Activated B cell treated with CpG ODN at 0.5 μM for 24 hours (primary cell): ENCODE results near the gene MYO16. TPM values are rescaled to one million over a fixed set of nuclear protein-coding genes. Genes with fewer than 3 reads are reported as not detected.

ENCODE experiments used
- ATAC-seq: fragments of 200-7000 bp; cut with Tn5 transposase; one replicate; pipeline ENCODE4 v1.10.0; 2021; ENCODE audit warnings: low read depth, mild to moderate bottlenecking, moderate library complexity
- CTCF ChIA-PET: fragments of 350-600 bp; sonication (Branson Sonifier 250); formaldehyde crosslinking; loops from one replicate; lab custom pipeline; 2021; ENCODE audit warnings: antibody characterized with exemption; lab: Charles Lee
- POLR2A ChIA-PET: fragments of 350-600 bp; sonication (Branson Sonifier 250); formaldehyde crosslinking; loops from one replicate; lab custom pipeline; 2021; ENCODE audit warnings: antibody characterized with exemption; lab: Charles Lee
- DNase-seq: peaks from one replicate; pipeline ENCODE4 v3.0.0; 2022
- H3K27ac Mint-ChIP-seq: one replicate; pipeline ENCODE4 v1.8.0; 2020; ENCODE audit warnings: mixed read lengths
- H3K27me3 Mint-ChIP-seq: one replicate; pipeline ENCODE4 v1.8.0; 2021; ENCODE audit warnings: mixed read lengths
- H3K36me3 Mint-ChIP-seq: one replicate; pipeline ENCODE4 v1.8.0; 2021; ENCODE audit warnings: low read depth, mixed read lengths
- H3K4me1 Mint-ChIP-seq: one replicate; pipeline ENCODE4 v1.8.0; 2021; ENCODE audit warnings: mixed read lengths
- H3K4me3 Mint-ChIP-seq: one replicate; pipeline ENCODE4 v1.8.0; 2020; ENCODE audit warnings: mild to moderate bottlenecking, mixed read lengths
- H3K9me3 Mint-ChIP-seq: one replicate; pipeline ENCODE4 v1.8.0; 2020; ENCODE audit warnings: mixed read lengths
- intact Hi-C: fragments of 100-400 bp; cut with micrococcal nuclease; formaldehyde crosslinking; loops from one replicate; pipeline ENCODE4 v1.15.1; 2024
- total RNA-seq: library from RNA; stranded (reverse); gene quantifications from 2 replicates; pipeline ENCODE4 v1.2.3, GENCODE V29; 2022
- TF ChIP-seq, protein P1 (sequence below): fragments of 200-600 bp; IDR thresholded peaks from one replicate; pipeline ENCODE4 v1.8.0; 2022; ENCODE audit warnings: antibody characterized with exemption, mild to moderate bottlenecking

MYO16 gene
- total RNA-seq, 1 donor from 2014 or later, result not detected

DNA sequence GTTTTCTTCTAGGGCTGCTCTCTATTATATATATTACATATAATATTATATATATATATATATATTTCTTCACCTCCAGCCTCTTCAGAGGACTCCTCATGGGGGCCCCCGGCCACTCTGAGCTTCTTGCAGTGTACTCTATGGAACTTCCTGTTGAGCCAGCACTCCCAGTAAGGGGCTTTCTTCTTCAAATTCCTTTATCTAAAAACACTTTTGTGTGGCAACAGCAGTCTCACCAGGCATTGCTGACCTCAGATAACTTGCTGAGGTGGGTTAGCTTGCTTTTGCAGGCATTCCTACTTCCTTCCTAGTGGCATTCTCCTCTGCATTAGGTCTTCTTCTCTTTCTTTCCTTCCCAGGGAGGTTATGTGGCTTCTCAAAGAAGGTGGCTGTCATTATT is 381.5 kb downstream of the MYO16 start:
- ChIA-PET POLR2A (no interaction called here), CTCF (no interaction called here)
- H3K4me3 Mint-ChIP-seq, result no peak overlapping the region
- DNase-seq, result no peak
- no peaks in the 10 kb centered on the region for H3K36me3 Mint-ChIP-seq
- TF ChIP-seq, protein P1, sequence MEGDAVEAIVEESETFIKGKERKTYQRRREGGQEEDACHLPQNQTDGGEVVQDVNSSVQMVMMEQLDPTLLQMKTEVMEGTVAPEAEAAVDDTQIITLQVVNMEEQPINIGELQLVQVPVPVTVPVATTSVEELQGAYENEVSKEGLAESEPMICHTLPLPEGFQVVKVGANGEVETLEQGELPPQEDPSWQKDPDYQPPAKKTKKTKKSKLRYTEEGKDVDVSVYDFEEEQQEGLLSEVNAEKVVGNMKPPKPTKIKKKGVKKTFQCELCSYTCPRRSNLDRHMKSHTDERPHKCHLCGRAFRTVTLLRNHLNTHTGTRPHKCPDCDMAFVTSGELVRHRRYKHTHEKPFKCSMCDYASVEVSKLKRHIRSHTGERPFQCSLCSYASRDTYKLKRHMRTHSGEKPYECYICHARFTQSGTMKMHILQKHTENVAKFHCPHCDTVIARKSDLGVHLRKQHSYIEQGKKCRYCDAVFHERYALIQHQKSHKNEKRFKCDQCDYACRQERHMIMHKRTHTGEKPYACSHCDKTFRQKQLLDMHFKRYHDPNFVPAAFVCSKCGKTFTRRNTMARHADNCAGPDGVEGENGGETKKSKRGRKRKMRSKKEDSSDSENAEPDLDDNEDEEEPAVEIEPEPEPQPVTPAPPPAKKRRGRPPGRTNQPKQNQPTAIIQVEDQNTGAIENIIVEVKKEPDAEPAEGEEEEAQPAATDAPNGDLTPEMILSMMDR, result no peak
- intact Hi-C loops, result no loop called here
- H3K9me3 Mint-ChIP-seq, result peaks cover 6% of the 10 kb centered on the region
- H3K27me3 Mint-ChIP-seq, result peaks cover 1% of the 10 kb centered on the region
- no peaks in the 10 kb centered on the region for H3K4me1 Mint-ChIP-seq
- H3K27ac Mint-ChIP-seq, result no peak overlapping the region
- ATAC-seq, result no peak

DNA sequence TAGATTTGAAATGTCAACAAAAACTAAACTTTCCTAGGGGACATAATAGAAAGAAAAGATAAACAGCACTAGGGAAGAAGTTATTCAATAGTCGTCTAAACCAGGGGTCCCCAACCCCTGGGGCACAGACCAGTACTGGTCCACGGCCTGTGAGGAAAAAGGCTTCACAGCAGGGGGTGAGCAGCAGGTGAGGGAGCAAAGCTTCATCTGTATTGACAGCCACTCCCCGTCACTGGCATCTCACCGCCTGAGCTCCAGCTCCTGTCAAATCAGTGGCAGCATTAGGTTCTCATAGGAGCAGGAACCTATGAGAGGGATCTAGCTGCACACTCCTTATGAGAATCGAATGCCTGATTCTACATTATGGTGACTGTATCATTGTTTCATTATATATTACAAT is 382.7 kb downstream of the MYO16 start:
- no peak overlapping the region for H3K4me3 Mint-ChIP-seq
- ATAC-seq (no peak), DNase-seq (no peak)
- H3K36me3 Mint-ChIP-seq, result no peaks in the 10 kb centered on the region
- no peaks in the 10 kb centered on the region for H3K4me1 Mint-ChIP-seq
- TF ChIP-seq, protein P1, result no peak
- POLR2A ChIA-PET, result no interaction called here
- peaks cover 1% of the 10 kb centered on the region for H3K27me3 Mint-ChIP-seq
- no peak overlapping the region for H3K27ac Mint-ChIP-seq
- intact Hi-C loops, result no loop called here
- H3K9me3 Mint-ChIP-seq, result peaks cover 6% of the 10 kb centered on the region
- CTCF ChIA-PET, result no interaction called here

DNA sequence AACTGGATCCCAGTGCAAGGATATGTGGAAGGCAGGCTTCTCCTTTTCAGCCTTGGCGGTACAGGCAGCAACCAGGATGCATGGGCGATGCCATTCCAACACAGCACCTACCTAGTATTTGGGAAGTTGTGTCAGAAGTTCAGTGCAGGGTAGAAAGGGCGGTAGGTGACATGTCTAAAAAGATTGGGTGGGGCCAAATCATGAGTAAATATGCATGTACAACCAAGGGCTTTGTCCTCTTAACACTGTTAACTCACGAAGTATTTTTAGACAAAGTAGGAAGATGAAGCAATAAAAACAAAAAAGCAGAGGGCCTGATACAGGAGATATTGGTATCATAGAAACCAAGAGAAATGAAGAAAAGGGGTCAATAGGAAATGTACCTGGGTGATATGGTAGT is 392.1 kb downstream of the MYO16 start:
- CTCF ChIA-PET, result no interaction called here

GRCh38 chr13:109024611-109025010 is 395.2 kb downstream of the MYO16 start:
- Mint-ChIP-seq H3K27ac (no peak overlapping the region), H3K9me3 (no peaks in the 10 kb centered on the region), H3K4me3 (no peak overlapping the region), H3K4me1 (no peaks in the 10 kb centered on the region), H3K27me3 (no peaks in the 10 kb centered on the region), H3K36me3 (no peaks in the 10 kb centered on the region)
- ATAC-seq (no peak), DNase-seq (no peak)
- ChIA-PET CTCF (no interaction called here), POLR2A (no interaction called here)
- TF ChIP-seq, protein P1, result no peak
- intact Hi-C loops, result no loop called here

More for the DNA sequence above, 392.1 kb downstream of the MYO16 start:
- POLR2A ChIA-PET, result no interaction called here
- Mint-ChIP-seq H3K4me1 (no peaks in the 10 kb centered on the region), H3K27me3 (no peaks in the 10 kb centered on the region), H3K27ac (no peak overlapping the region), H3K36me3 (no peaks in the 10 kb centered on the region), H3K4me3 (no peak overlapping the region), H3K9me3 (no peaks in the 10 kb centered on the region)
- TF ChIP-seq, protein P1, result no peak
- ATAC-seq (no peak), DNase-seq (no peak)
- intact Hi-C loops, result no loop called here

DNA sequence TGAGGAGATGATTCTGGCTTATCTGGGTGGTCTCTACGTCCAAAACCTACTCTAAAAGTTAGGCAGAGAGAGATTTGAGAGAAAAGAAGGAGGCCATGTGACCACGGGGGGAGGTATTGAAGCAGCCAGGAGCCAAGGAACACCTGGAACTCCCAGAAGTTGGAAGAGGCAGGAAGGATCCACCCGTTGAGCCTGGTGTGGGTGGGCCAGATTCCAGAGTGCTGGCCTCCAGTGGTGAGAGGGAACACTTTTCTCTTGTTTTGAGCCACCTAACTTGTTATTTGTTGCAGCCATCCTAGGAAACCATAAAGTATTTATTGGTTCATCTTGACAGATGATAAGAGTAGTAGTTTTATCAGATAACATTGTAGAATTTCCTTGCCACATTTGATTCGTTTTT is 396.9 kb downstream of the MYO16 start:
- TF ChIP-seq, protein P1, result no peak
- Mint-ChIP-seq H3K27me3 (no peaks in the 10 kb centered on the region), H3K4me1 (no peaks in the 10 kb centered on the region), H3K9me3 (no peaks in the 10 kb centered on the region), H3K36me3 (no peaks in the 10 kb centered on the region), H3K4me3 (no peak overlapping the region), H3K27ac (no peak overlapping the region)
- ChIA-PET CTCF (no interaction called here), POLR2A (no interaction called here)
- intact Hi-C loops, result no loop called here
- ATAC-seq (no peak), DNase-seq (no peak)
